HepG2 (cell line): Measurements from ENCODE around the gene APBB2. TPM values are rescaled to one million over a fixed set of nuclear protein-coding genes. Genes with fewer than 3 reads are reported as not detected.

Experiments
- ATAC-seq: fragments of 200-7000 bp; cut with Tn5 transposase; 3 replicates; pipeline ENCODE4 v1.9.1; 2020; ENCODE audit warnings: mild to moderate bottlenecking, moderate library complexity
- BruUV-seq: library from RNA; stranded (reverse); fragments of 400-500 nt; replicated peaks from 2 replicates; lab custom pipeline; 2021; lab: Mats Ljungman, UMichigan
- CTCF ChIA-PET: fragments of 300-600 bp; formaldehyde crosslinking; extraction: SDS; loops from one replicate; lab custom pipeline; 2021; ENCODE audit warnings: low total read pairs, inconsistent platforms, low intra/inter-chr PET ratio; lab: Yijun Ruan, JAX
- POLR2A ChIA-PET: fragments of 350-600 bp; sonication (Branson Sonifier 250); formaldehyde crosslinking; loops from one replicate; lab custom pipeline; 2020; ENCODE audit warnings: antibody characterized with exemption, inconsistent platforms; lab: Yijun Ruan, JAX
- DNase-seq: peaks from one replicate; pipeline ENCODE4 v3.0.0-alpha.2; 2015; ENCODE audit warnings: low spot score
- FAIRE-seq: peaks from 3 replicates; lab custom pipeline; 2011; peaks lifted over from hg19 to GRCh38; lab: Jason Lieb, UNC
- H2AFZ ChIP-seq: one replicate; pipeline ENCODE4 v1.6.1; 2011; ENCODE audit warnings: low read length, inconsistent platforms
- H3K27ac ChIP-seq: fragments of 300-600 bp; 3 replicates; pipeline ENCODE4 v1.8.0; 2011; ENCODE audit warnings: mixed run types, mild to moderate bottlenecking, mixed read lengths, low read length, inconsistent platforms; ENCODE audit not compliant: insufficient read depth; ENCODE audit errors: extremely low read length
- H3K27me3 ChIP-seq, 2 experiments: fragments of 200-600 bp in 1 of 2; 2 replicates in 1 of 2; 3 replicates in 1 of 2; pipeline versions ENCODE4 v1.6.0 to v1.8.0; 2011; ENCODE audit warnings: low read length in 2 of 2, mild to moderate bottlenecking in 2 of 2, moderate library complexity in 2 of 2, inconsistent platforms in 1 of 2; ENCODE audit not compliant: insufficient read depth in 2 of 2, control insufficient read depth in 1 of 2
- H3K36me3 ChIP-seq, 2 experiments: fragments of 200-600 bp in 1 of 2; replicated peaks in 1 of 2; 2 replicates in 1 of 2; 3 replicates in 1 of 2; pipeline versions ENCODE4 v1.5.1 to v1.8.0; 2011; ENCODE audit warnings: low read length in 2 of 2, inconsistent platforms in 1 of 2; ENCODE audit not compliant: insufficient read depth in 2 of 2, control insufficient read depth in 1 of 2
- H3K4me1 ChIP-seq: 2 replicates; pipeline ENCODE4 v1.5.1; 2012; ENCODE audit warnings: low read length, inconsistent platforms; ENCODE audit not compliant: insufficient read depth
- H3K4me2 ChIP-seq: 2 replicates; pipeline ENCODE4 v1.6.0; 2011; ENCODE audit warnings: low read depth, low read length, inconsistent platforms
- H3K4me3 ChIP-seq, 3 experiments: fragments of 200-600 bp in 1 of 3; sonication (generic), shearing (Covaris generic) in 1 of 3; replicated peaks in 1 of 3; 2 replicates each; pipeline ENCODE4 v1.5.1; 2011 to 2016; ENCODE audit warnings: low read length in 3 of 3, inconsistent platforms in 2 of 3, low read depth in 2 of 3, mild to moderate bottlenecking in 2 of 3, control low read depth in 1 of 3, mixed read lengths in 1 of 3; ENCODE audit not compliant: insufficient read depth in 1 of 3
- H3K79me2 ChIP-seq: one replicate; pipeline ENCODE4 v1.6.1; 2011; ENCODE audit warnings: low read length, inconsistent platforms; ENCODE audit not compliant: insufficient read depth
- H3K9ac ChIP-seq: 2 replicates; pipeline ENCODE4 v1.6.0; 2011; ENCODE audit warnings: mild to moderate bottlenecking, low read depth, low read length, inconsistent platforms; ENCODE audit not compliant: insufficient read depth
- H3K9me3 ChIP-seq: 2 replicates; pipeline ENCODE4 v1.5.1; 2012; ENCODE audit warnings: mild to moderate bottlenecking, low read length
- H4K20me1 ChIP-seq: 2 replicates; pipeline ENCODE4 v1.6.0; 2011; ENCODE audit warnings: inconsistent platforms, mild to moderate bottlenecking, low read length, moderate library complexity; ENCODE audit not compliant: insufficient read depth
- ELF3 ChIP-seq: IDR thresholded peaks from 2 replicates; pipeline ENCODE4 v1.6.1; 2016; ENCODE audit warnings: missing genetic modification reagents, missing compliant biosample characterization
- NCOR1 ChIP-seq: fragments of 200-600 bp; sonication (generic); IDR thresholded peaks from 2 replicates; pipeline ENCODE4 v1.7.0; 2017; ENCODE audit warnings: antibody characterized with exemption, low read length, borderline replicate concordance
- PLRG1 ChIP-seq: fragments of 450-650 bp; conservative IDR thresholded peaks from 2 replicates; pipeline ENCODE4 v1.6.1; 2016
- RARA ChIP-seq: IDR thresholded peaks from 2 replicates; pipeline ENCODE4 v1.6.1; 2016; ENCODE audit warnings: missing genetic modification reagents, missing compliant biosample characterization
- SALL1 ChIP-seq: sonication (generic); formaldehyde crosslinking; IDR thresholded peaks from 2 replicates; pipeline ENCODE4 v1.8.0; 2022; ENCODE audit warnings: mild to moderate bottlenecking, missing genetic modification reagents
- TBX3 ChIP-seq: fragments of 450-650 bp; IDR thresholded peaks from 2 replicates; pipeline ENCODE4 v1.6.1; 2017; ENCODE audit warnings: antibody characterized with exemption, mild to moderate bottlenecking, inconsistent platforms, borderline replicate concordance
- ZBTB25 ChIP-seq: IDR thresholded peaks from 2 replicates; pipeline ENCODE4 v1.6.1; 2018; ENCODE audit warnings: missing genetic modification reagents
- ZNF687 ChIP-seq: sonication (generic); formaldehyde crosslinking; IDR thresholded peaks from 2 replicates; pipeline ENCODE4 v1.5.1; 2020; ENCODE audit warnings: mild to moderate bottlenecking, missing genetic modification reagents, moderate library complexity
- ZSCAN21 ChIP-seq: sonication (generic); formaldehyde crosslinking; IDR thresholded peaks from 2 replicates; pipeline ENCODE4 v1.8.0; 2022; ENCODE audit warnings: mild to moderate bottlenecking, missing genetic modification reagents, moderate library complexity, borderline replicate concordance
- WGBS: methylation state at CpG from one replicate; pipeline ENCODE4 v1.1.6; 2017; ENCODE audit warnings: low lambda C conversion rate; 5-methylcytosine and 5-hydroxymethylcytosine counted together
- in situ Hi-C: cut with HindIII; loops from 2 replicates; pipeline ENCODE4 v1.10.0; 2017; ENCODE audit warnings: low pct_unique_long_range_greater_than_20kb; ENCODE audit not compliant: extremely low pct_ligation_motif_present
- intact Hi-C: fragments of 100-400 bp; cut with micrococcal nuclease; formaldehyde crosslinking; loops from one replicate; pipeline ENCODE4 v1.10.0; 2022; ENCODE audit not compliant: unreplicated experiment
- polyA plus RNA-seq, 8 experiments: library from polyadenylated mRNA; depleted of rRNA in 3 of 8; stranded (reverse) in 7 of 8; unstranded in 1 of 8; fragments of >200 nt; fragmentation: Illumina TruSeq in 4 of 8; extraction: Trizol in 4 of 8; gene quantifications; 2 replicates each; pipeline versions ENCODE4 v1.2.1 to v1.2.3, GENCODE V29; 2011 to 2016; ENCODE audit warnings: low read depth in 4 of 8, missing spikeins in 1 of 8, mixed read lengths in 1 of 8; ENCODE audit not compliant: insufficient read depth in 1 of 8
- total RNA-seq, 5 experiments: library from RNA; depleted of rRNA; stranded (reverse); fragments of >200 nt; fragmentation: Illumina TruSeq; extraction: Trizol; gene quantifications; 2 replicates each; pipeline ENCODE4 v1.2.3, GENCODE V29; 2016; ENCODE audit warnings: low read depth in 1 of 5
- TF ChIP-seq, protein P1 (sequence below): sonication (generic); formaldehyde crosslinking; IDR thresholded peaks from 2 replicates; pipeline ENCODE4 v1.5.1; 2020; ENCODE audit warnings: mild to moderate bottlenecking, missing genetic modification reagents, borderline replicate concordance

The APBB2 gene
- total and polyA plus RNA-seq, 2 of the 13 experiments (the other 11 are each of a cell fraction or from before 2014, with no cell fraction given): 11.7 to 17.0 TPM

GRCh38 chr4:40817157-40817556 is 397.2 kb downstream of the APBB2 start (continued):
- TF ChIP-seq RARA (CRISPR knock-in tag) (peak; percentile 58), ZNF687 (CRISPR knock-in tag) (peak; percentile 39), SALL1 (CRISPR knock-in tag) (peak; percentile 78), NCOR1 (peak; percentile 42; the same call in 1 of the 2 replicates)

- Histone ChIP-seq H3K36me3 (peaks cover 2 to 14% of the 10 kb centered on the region in 2 experiments; a peak in 4 of 5 replicates), H4K20me1 (no peaks in the 10 kb centered on the region), H2AFZ (no peak overlapping the region), H3K27ac (no peak overlapping the region), H3K27me3 (no peaks in the 10 kb centered on the region), H3K9me3 (no peaks in the 10 kb centered on the region), H3K4me2 (no peak overlapping the region), H3K4me1 (peaks cover 7% of the 10 kb centered on the region; the same call in 1 of the 2 replicates), H3K9ac (no peak overlapping the region), H3K4me3 (no peak overlapping the region), H3K79me2 (no peaks in the 10 kb centered on the region)
- FAIRE-seq (no peak), ATAC-seq (no peak), DNase-seq (no peak)
- CTCF ChIA-PET: no interaction called here
- intact Hi-C loops: no loop called here
- WGBS: 86% methylated on average over 2 of the region's 2 CpGs
- in situ Hi-C loops: no loop called here
- no TSS peak for BruUV-seq
- POLR2A ChIA-PET: no interaction called here
- TF ChIP-seq, protein P1, sequence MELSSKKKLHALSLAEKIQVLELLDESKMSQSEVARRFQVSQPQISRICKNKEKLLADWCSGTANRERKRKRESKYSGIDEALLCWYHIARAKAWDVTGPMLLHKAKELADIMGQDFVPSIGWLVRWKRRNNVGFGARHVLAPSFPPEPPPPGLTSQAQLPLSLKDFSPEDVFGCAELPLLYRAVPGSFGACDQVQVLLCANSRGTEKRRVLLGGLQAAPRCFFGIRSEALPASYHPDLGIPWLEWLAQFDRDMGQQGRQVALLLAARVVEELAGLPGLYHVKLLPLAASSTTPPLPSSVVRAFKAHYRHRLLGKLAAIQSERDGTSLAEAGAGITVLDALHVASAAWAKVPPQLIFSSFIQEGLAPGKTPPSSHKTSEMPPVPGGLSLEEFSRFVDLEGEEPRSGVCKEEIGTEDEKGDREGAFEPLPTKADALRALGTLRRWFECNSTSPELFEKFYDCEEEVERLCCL (CRISPR knock-in tag): no peak
- no peak for TF ChIP-seq ZBTB25 (CRISPR knock-in tag)
- no peak for TF ChIP-seq PLRG1
- no peak for TF ChIP-seq ZSCAN21
- TF ChIP-seq TBX3: no peak
- no peak for TF ChIP-seq ELF3
Measured at GRCh38 chr4:40812856-40813255, 401.5 kb downstream of the APBB2 start.
